Sigmoid colon (tissue), 4 donors: Measurements from ENCODE around the gene CRADD.

Experiments
- CTCF ChIP-seq, 4 experiments: fragments of 450-650 bp in 3 of 4; fragments of 200-600 bp in 1 of 4; IDR thresholded peaks; one replicate each; pipeline ENCODE4 v1.5.1; 2016 to 2019; ENCODE audit warnings: antibody characterized with exemption in 4 of 4, mild to moderate bottlenecking in 3 of 4, moderate library complexity in 2 of 4
- POLR2A ChIP-seq, 2 donors: fragments of 450-650 bp; IDR thresholded peaks; one replicate each; pipeline ENCODE4 v1.6.1; 2016; ENCODE audit warnings: antibody characterized with exemption in 2 of 2, mild to moderate bottlenecking in 2 of 2, moderate library complexity in 2 of 2
- POLR2AphosphoS5 ChIP-seq, 4 donors: sonication (generic); formaldehyde crosslinking; IDR thresholded peaks; one replicate each; pipeline ENCODE4 v1.6.1; 2017; ENCODE audit warnings: antibody characterized with exemption in 4 of 4

DNA sequence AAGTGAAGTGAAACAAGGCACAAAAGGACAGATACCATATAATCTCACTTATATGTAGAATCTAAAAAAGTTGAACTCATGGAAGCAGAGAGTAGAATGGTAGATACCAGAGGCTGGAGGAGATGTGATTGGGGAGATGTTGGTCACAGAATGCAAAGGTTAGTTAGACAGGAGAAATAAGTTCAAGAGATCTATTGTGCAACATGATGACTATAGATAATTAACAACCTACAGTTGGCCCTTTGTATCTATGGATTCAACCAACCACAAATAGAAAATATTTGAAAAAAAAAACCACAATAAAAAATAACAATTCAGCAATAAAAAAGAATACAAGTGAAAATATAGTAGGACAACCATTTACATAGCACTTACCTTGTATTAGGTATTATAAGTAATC, 19.3 kb downstream of the CRADD start:
- TF ChIP-seq CTCF (IDR thresholded peaks at IDR 0.05) = no peak
- TF ChIP-seq POLR2A (IDR thresholded peaks at IDR 0.05) = no peak
- TF ChIP-seq POLR2AphosphoS5 (IDR thresholded peaks at IDR 0.05) = no peak
